Measurements from ENCODE around the gene ZNF407.

ZNF407 gene

GRCh38 chr18:74874351-74874750 lies 276.7 kb downstream of the ZNF407 start:
- Histone ChIP-seq H3K4me3 (ENCODE audit: low read length) (no peak overlapping the region), H3F3A (ENCODE audit: control insufficient read depth, insufficient read depth) (0 out of 2 replicates have a peak, but pooled peaks cover 2% of the 10 kb centered on the region), H3K27me3 (ENCODE audit: control insufficient read depth, low read length) (no peaks in the 10 kb centered on the region), H3K9me3 (ENCODE audit: control insufficient read depth, insufficient read depth, low read length) (no peaks in the 10 kb centered on the region), H3K4me1 (ENCODE audit: control insufficient read depth, low read length) (peaks cover 28% of the 10 kb centered on the region), H3K36me3 (ENCODE audit: control insufficient read depth, low read length) (no peaks in the 10 kb centered on the region), H4K20me1 (ENCODE audit: control insufficient read depth, insufficient read depth, low read depth, low read length) (no peaks in the 10 kb centered on the region), H3K27ac (ENCODE audit: low read depth, low read length) (no peak overlapping the region), H3K9me2 (replicated peaks; ENCODE audit: control insufficient read depth, low read length) (no peaks in the 10 kb centered on the region), H3K4me2 (ENCODE audit: low read length) (no peak overlapping the region), H3K79me2 (ENCODE audit: control insufficient read depth, low read length) (no peaks in the 10 kb centered on the region)
- TF ChIP-seq, protein P1, sequence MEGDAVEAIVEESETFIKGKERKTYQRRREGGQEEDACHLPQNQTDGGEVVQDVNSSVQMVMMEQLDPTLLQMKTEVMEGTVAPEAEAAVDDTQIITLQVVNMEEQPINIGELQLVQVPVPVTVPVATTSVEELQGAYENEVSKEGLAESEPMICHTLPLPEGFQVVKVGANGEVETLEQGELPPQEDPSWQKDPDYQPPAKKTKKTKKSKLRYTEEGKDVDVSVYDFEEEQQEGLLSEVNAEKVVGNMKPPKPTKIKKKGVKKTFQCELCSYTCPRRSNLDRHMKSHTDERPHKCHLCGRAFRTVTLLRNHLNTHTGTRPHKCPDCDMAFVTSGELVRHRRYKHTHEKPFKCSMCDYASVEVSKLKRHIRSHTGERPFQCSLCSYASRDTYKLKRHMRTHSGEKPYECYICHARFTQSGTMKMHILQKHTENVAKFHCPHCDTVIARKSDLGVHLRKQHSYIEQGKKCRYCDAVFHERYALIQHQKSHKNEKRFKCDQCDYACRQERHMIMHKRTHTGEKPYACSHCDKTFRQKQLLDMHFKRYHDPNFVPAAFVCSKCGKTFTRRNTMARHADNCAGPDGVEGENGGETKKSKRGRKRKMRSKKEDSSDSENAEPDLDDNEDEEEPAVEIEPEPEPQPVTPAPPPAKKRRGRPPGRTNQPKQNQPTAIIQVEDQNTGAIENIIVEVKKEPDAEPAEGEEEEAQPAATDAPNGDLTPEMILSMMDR (IDR thresholded peaks at IDR 0.05; ENCODE audit: low read depth, low read length, poor library complexity, severe bottlenecking): no peak
- no peak for TF ChIP-seq EZH2phosphoT487 (IDR thresholded peaks at IDR 0.05; ENCODE audit: borderline replicate concordance, low read length)

- peaks cover 5% of the 10 kb centered on the region; the same call in 1 of the 2 replicates for H3K36me3 ChIP-seq (ENCODE audit: control insufficient read depth, low read length)
- no peaks in the 10 kb centered on the region for H3K79me2 ChIP-seq (ENCODE audit: control insufficient read depth, low read length)
- no peak overlapping the region for H3K4me2 ChIP-seq (ENCODE audit: low read length)
- H3K4me3 ChIP-seq (ENCODE audit: low read length): no peak overlapping the region
- no peak for TF ChIP-seq EZH2phosphoT487 (IDR thresholded peaks at IDR 0.05; ENCODE audit: borderline replicate concordance, low read length)
- TF ChIP-seq, protein P1 (IDR thresholded peaks at IDR 0.05; ENCODE audit: low read depth, low read length, poor library complexity, severe bottlenecking): no peak
- H3K27ac ChIP-seq (ENCODE audit: low read depth, low read length): no peak overlapping the region
- H3K9me3 ChIP-seq (ENCODE audit: control insufficient read depth, insufficient read depth, low read length): no peaks in the 10 kb centered on the region
- no peaks in the 10 kb centered on the region for H3K9me2 ChIP-seq (replicated peaks; ENCODE audit: control insufficient read depth, low read length)
- H4K20me1 ChIP-seq (ENCODE audit: control insufficient read depth, insufficient read depth, low read depth, low read length): no peaks in the 10 kb centered on the region
- H3K4me1 ChIP-seq (ENCODE audit: control insufficient read depth, low read length): peaks cover 6% of the 10 kb centered on the region
- no peaks in the 10 kb centered on the region for H3F3A ChIP-seq (ENCODE audit: control insufficient read depth, insufficient read depth)
- H3K27me3 ChIP-seq (ENCODE audit: control insufficient read depth, low read length): no peaks in the 10 kb centered on the region
Measured at GRCh38 chr18:74876630-74877243, 279.1 kb downstream of the ZNF407 start.

DNA sequence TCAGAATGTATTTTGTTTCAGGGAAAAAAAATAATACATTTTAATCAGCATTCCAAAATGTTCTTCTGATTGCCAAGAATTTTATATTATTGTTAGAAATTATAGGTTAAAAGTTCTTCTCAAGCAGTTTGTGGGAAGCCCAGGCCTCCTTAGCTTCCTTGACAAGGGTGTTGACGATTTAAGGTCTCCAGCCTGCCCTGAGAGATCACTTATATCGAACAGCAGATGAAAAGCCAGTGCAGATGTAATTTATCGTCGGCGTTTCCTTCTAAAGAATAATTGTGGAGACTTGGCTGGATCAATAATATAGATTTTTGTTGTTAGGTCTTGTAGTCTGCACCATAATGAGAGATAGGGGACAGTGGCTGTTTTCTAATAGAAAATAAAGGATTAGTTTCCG lies 280.6 kb downstream of the ZNF407 start:
- no peaks in the 10 kb centered on the region for H4K20me1 ChIP-seq (ENCODE audit: control insufficient read depth, insufficient read depth, low read depth, low read length)
- no peak overlapping the region for H3K4me2 ChIP-seq (ENCODE audit: low read length)
- peaks cover 8% of the 10 kb centered on the region; the same call in 1 of the 2 replicates for H3K36me3 ChIP-seq (ENCODE audit: control insufficient read depth, low read length)
- H3K4me1 ChIP-seq (ENCODE audit: control insufficient read depth, low read length): no peaks in the 10 kb centered on the region
- no peaks in the 10 kb centered on the region for H3K79me2 ChIP-seq (ENCODE audit: control insufficient read depth, low read length)
- no peak overlapping the region for H3K27ac ChIP-seq (ENCODE audit: low read depth, low read length)
- H3K9me2 ChIP-seq (replicated peaks; ENCODE audit: control insufficient read depth, low read length): no peaks in the 10 kb centered on the region
- TF ChIP-seq EZH2phosphoT487 (IDR thresholded peaks at IDR 0.05; ENCODE audit: borderline replicate concordance, low read length): no peak
- TF ChIP-seq, protein P1 (IDR thresholded peaks at IDR 0.05; ENCODE audit: low read depth, low read length, poor library complexity, severe bottlenecking): no peak
- H3K9me3 ChIP-seq (ENCODE audit: control insufficient read depth, insufficient read depth, low read length): no peaks in the 10 kb centered on the region
- no peaks in the 10 kb centered on the region for H3F3A ChIP-seq (ENCODE audit: control insufficient read depth, insufficient read depth)
- H3K27me3 ChIP-seq (ENCODE audit: control insufficient read depth, low read length): no peaks in the 10 kb centered on the region
- H3K4me3 ChIP-seq (ENCODE audit: low read length): no peak overlapping the region
